Measurements from ENCODE around the gene PHF1.
"Not testable (repeated sequence)": the region's sequence is repeated elsewhere in the genome, so short reads cannot be mapped to it uniquely, and the experiment has no call there.

The PHF1 gene

GRCh38 chr6:33373960-33374910 lies 36.6 kb upstream of the PHF1 start:
- TF ChIP-seq CTCF (IDR thresholded peaks at IDR 0.05; ENCODE audit: borderline replicate concordance, insufficient read depth, low read depth, low read length), result no peak
- no peak overlapping the region for H3K4me3 ChIP-seq (ENCODE audit: low read depth, low read length)

GRCh38 chr6:33375143-33375671 lies 35.6 kb upstream of the PHF1 start:
- no peak overlapping the region for H3K4me3 ChIP-seq (ENCODE audit: low read depth, low read length)
- TF ChIP-seq CTCF (IDR thresholded peaks at IDR 0.05; ENCODE audit: borderline replicate concordance, insufficient read depth, low read depth, low read length), result no peak

GRCh38 chr6:33377171-33377570 lies 33.6 kb upstream of the PHF1 start:
- H3K4me3 ChIP-seq (ENCODE audit: low read depth, low read length), result no peak overlapping the region

GRCh38 chr6:33379184-33379583 lies 31.6 kb upstream of the PHF1 start:
- H3K4me3 ChIP-seq (ENCODE audit: low read depth, low read length), result not testable (repeated sequence)

More at GRCh38 chr6:33377171-33377570, 33.6 kb upstream of the PHF1 start:
- no peak for TF ChIP-seq CTCF (IDR thresholded peaks at IDR 0.05; ENCODE audit: borderline replicate concordance, insufficient read depth, low read depth, low read length)

GRCh38 chr6:33380272-33380981 lies 30.4 kb upstream of the PHF1 start:
- H3K4me3 ChIP-seq (ENCODE audit: low read depth, low read length), result no peak overlapping the region
- TF ChIP-seq CTCF (IDR thresholded peaks at IDR 0.05; ENCODE audit: borderline replicate concordance, insufficient read depth, low read depth, low read length), result no peak

GRCh38 chr6:33383427-33384185 lies 27.2 kb upstream of the PHF1 start:
- no peak overlapping the region for H3K4me3 ChIP-seq (ENCODE audit: low read depth, low read length)
- no peak for TF ChIP-seq CTCF (IDR thresholded peaks at IDR 0.05; ENCODE audit: borderline replicate concordance, insufficient read depth, low read depth, low read length)

DNA sequence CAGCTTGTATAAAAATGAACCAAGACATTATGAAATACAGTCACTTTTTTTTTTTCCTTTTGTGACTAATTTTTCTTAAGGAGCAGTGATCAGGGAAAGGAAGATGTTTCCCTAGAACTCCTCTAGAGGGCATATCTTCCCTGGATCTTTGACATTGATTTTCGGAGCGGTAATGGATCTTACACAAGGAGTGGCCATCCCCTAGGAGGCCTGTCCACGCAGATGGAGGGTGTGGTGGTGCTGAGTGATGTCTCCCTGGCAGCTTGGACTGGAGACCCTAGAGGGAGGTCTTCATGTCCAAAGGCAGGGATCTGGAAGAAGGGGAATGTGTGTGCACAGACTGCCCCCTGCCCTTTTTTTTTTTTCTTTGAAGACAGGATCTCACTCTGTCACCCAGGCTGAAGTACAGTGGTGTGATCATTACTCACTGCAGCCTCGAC lies 26.2 kb upstream of the PHF1 start:
- H3K4me3 ChIP-seq (ENCODE audit: low read depth, low read length), result no peak overlapping the region
- no peak for TF ChIP-seq CTCF (IDR thresholded peaks at IDR 0.05; ENCODE audit: borderline replicate concordance, insufficient read depth, low read depth, low read length)
